Left ventricle myocardium inferior (tissue), 1 donor: ENCODE data around the gene CDC42BPA. TPM values are rescaled to one million over a fixed set of nuclear protein-coding genes. Genes with fewer than 3 reads are reported as not detected.

Experiments
- DNase-seq: peaks from one replicate; pipeline ENCODE4 v3.0.0-alpha.2; 2020
- H3K27ac ChIP-seq: fragments of 200-600 bp; replicated peaks from 2 replicates; pipeline ENCODE4 v1.8.0; 2021
- H3K27me3 ChIP-seq: fragments of 200-600 bp; 2 replicates; pipeline ENCODE4 v1.8.0; 2021; ENCODE audit warnings: low read depth
- H3K36me3 ChIP-seq: fragments of 200-600 bp; 2 replicates; pipeline ENCODE4 v1.8.0; 2021
- H3K4me1 ChIP-seq: fragments of 200-600 bp; 2 replicates; pipeline ENCODE4 v1.8.0; 2021
- H3K4me3 ChIP-seq: fragments of 200-600 bp; 2 replicates; pipeline ENCODE4 v1.8.0; 2021; ENCODE audit warnings: mild to moderate bottlenecking, moderate library complexity
- H3K9me3 ChIP-seq: fragments of 200-600 bp; replicated peaks from 2 replicates; pipeline ENCODE4 v1.8.0; 2021
- intact Hi-C: fragments of 100-400 bp; cut with micrococcal nuclease; formaldehyde crosslinking; loops from one replicate; pipeline ENCODE4 v1.11.0; 2022
- total RNA-seq: library from RNA; stranded (reverse); fragmentation: NEBNext Ultra II Directional; extraction: Animal tissue kit (Norgen Biotek cat#: 25700); gene quantifications from one replicate; pipeline ENCODE4 v1.2.1, GENCODE V29; 2021
- TF ChIP-seq, protein P1 (sequence below): fragments of 200-600 bp; IDR thresholded peaks from 2 replicates; pipeline ENCODE4 v1.8.0; 2021; ENCODE audit warnings: antibody characterized with exemption, mild to moderate bottlenecking, borderline replicate concordance
- donor health status: DM: no; HTN: yes; CAD: no; lungs with severe emphysema.

Gene CDC42BPA
- total RNA-seq, 1 donor from 2014 or later, result 35.1 TPM

DNA sequence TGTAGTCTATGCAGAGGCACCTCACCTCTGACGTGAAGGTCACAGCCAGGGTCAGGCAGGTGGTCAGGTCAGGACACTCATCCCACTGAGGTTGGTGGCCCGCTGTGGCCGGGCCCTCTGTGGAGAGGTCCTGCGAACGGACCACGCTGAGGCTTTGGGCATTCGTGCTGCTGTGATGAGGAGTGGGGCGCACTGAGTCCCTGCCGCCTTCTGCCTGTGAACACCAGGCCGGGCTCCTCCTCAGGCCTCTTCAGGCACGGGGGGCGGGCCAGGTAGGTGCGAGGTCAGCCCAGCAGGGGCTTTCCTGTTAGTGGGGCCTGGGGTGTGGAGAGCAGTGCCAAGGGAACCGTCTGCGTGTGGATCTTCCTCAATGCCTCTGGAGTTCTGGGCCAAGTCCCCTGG is 339.2 kb downstream of the CDC42BPA start:
- H3K4me3 ChIP-seq, result peak overlapping the region; percentile 7
- H3K4me1 ChIP-seq, result peaks cover 94% of the 10 kb centered on the region
- TF ChIP-seq, protein P1, sequence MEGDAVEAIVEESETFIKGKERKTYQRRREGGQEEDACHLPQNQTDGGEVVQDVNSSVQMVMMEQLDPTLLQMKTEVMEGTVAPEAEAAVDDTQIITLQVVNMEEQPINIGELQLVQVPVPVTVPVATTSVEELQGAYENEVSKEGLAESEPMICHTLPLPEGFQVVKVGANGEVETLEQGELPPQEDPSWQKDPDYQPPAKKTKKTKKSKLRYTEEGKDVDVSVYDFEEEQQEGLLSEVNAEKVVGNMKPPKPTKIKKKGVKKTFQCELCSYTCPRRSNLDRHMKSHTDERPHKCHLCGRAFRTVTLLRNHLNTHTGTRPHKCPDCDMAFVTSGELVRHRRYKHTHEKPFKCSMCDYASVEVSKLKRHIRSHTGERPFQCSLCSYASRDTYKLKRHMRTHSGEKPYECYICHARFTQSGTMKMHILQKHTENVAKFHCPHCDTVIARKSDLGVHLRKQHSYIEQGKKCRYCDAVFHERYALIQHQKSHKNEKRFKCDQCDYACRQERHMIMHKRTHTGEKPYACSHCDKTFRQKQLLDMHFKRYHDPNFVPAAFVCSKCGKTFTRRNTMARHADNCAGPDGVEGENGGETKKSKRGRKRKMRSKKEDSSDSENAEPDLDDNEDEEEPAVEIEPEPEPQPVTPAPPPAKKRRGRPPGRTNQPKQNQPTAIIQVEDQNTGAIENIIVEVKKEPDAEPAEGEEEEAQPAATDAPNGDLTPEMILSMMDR, result no peak
- peaks cover 37% of the 10 kb centered on the region for H3K36me3 ChIP-seq
- intact Hi-C loops, result no loop called here
- DNase-seq, result no peak
- H3K27ac ChIP-seq, result peak overlapping the region; percentile 96
- no peaks in the 10 kb centered on the region for H3K27me3 ChIP-seq
- no peaks in the 10 kb centered on the region for H3K9me3 ChIP-seq

DNA sequence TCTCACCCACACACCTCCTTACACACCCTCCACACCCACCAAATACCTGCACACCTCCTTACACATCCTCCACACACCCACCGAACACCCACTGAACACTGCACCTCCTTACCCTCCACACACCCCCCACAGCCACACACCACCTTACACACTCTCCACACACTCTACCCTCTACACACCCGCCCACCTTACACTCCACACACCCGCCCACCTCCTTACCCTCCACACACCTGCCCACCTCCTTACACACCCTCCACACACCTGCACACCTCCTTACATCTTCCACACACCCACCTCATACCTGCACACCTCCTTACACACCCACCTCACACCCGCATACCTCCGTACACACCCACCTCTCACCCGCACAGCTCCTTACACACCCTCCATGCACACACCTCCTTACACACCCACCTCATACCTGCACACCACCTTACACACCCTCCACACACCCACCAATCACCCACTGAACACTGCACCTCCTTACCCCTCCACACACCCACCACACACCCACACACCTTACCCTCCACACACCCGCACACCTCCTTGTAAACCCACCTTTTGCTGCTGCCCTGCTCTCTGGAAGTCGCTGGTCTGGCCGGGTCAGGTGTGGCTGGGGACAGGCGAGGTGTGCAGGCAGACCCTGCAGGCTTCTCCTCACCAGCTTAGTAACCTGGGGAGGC is 339.7 kb downstream of the CDC42BPA start:
- TF ChIP-seq, protein P1, result no peak
- peak overlapping the region; percentile 7 for H3K4me3 ChIP-seq
- peaks cover 94% of the 10 kb centered on the region for H3K4me1 ChIP-seq
- intact Hi-C loops, result no loop called here
- H3K9me3 ChIP-seq, result no peaks in the 10 kb centered on the region
- peaks cover 31% of the 10 kb centered on the region for H3K36me3 ChIP-seq
- no peak for DNase-seq
- H3K27ac ChIP-seq, result peak overlapping the region; percentile 96
- no peaks in the 10 kb centered on the region for H3K27me3 ChIP-seq

DNA sequence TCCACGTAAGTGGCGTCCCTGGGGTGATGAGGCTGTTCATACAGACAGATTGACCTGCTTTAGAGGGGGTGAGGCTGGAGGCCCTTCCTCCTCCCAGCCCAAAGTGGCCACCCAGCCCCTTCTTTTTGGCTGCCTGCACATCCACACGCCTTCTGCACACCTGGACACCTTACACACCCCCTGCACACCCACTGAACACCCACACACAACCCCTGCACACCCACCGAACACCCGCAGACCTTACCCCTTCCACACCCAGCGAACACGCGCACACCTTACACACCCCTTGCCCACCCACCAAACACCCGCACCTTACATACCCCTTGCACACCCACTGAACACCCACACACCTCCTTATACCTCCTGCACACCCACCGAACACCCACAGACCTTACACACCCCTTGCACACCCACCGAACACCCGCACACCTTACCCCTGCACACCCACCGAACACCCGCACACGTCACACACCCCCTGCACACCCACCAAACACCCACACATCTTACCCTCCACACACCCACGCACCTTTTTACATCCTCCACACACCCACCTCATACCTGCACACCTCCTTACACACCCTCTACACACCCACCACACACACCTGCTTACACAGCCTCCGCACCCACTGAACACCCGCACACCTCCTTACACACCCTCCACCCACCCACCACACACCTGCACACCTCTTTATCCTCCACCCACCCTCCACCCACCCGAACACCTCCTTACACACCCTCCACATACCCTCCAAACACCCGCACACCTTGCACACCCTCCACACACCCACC is 340.5 kb downstream of the CDC42BPA start:
- TF ChIP-seq, protein P1, result no peak
- DNase-seq, result no peak
- H3K4me3 ChIP-seq, result no peak overlapping the region
- peaks cover 24% of the 10 kb centered on the region for H3K36me3 ChIP-seq
- H3K27ac ChIP-seq, result peak overlapping the region; percentile 96
- H3K27me3 ChIP-seq, result no peaks in the 10 kb centered on the region
- no peaks in the 10 kb centered on the region for H3K9me3 ChIP-seq
- peaks cover 94% of the 10 kb centered on the region for H3K4me1 ChIP-seq
- intact Hi-C loops, result no loop called here

DNA sequence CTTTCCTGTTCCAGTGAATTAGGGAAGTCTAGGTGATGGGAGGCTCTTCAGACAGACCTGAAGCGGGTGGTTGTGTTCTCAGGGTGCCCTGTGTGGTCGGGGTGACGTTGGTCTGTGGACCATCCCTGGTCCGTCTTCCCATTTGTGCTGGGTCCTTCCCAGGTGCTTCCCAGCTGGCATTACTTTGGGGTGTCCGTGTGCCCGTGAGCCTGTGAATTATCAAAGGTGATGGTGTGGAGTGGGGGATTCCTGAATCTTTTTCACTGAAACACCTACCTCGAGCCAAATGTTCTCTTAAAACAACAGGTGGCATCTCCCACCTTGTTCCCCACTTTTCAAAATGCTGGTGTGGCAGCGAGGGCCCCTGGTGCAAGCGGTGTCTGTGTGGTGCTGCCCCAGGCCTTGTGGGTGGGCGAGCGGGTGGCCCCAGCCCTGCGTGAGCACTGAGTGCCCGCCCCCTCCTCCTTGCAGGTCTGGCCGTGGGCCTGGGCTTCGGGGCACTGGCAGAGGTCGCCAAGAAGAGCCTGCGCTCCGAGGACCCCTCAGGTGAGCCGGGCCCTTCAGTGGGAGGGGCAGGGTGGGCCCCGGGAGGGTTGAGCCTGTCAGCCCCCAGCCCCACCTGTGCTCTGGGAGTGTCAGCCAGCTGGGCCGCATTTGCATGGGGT is 341.2 kb downstream of the CDC42BPA start:
- intact Hi-C loops, result no loop called here
- no peak for DNase-seq
- H3K4me3 ChIP-seq, result no peak overlapping the region
- peaks cover 2% of the 10 kb centered on the region for H3K9me3 ChIP-seq
- H3K4me1 ChIP-seq, result peaks cover 94% of the 10 kb centered on the region
- peak overlapping the region; percentile 96 for H3K27ac ChIP-seq
- peaks cover 20% of the 10 kb centered on the region for H3K36me3 ChIP-seq
- TF ChIP-seq, protein P1, result no peak
- H3K27me3 ChIP-seq, result no peaks in the 10 kb centered on the region

DNA sequence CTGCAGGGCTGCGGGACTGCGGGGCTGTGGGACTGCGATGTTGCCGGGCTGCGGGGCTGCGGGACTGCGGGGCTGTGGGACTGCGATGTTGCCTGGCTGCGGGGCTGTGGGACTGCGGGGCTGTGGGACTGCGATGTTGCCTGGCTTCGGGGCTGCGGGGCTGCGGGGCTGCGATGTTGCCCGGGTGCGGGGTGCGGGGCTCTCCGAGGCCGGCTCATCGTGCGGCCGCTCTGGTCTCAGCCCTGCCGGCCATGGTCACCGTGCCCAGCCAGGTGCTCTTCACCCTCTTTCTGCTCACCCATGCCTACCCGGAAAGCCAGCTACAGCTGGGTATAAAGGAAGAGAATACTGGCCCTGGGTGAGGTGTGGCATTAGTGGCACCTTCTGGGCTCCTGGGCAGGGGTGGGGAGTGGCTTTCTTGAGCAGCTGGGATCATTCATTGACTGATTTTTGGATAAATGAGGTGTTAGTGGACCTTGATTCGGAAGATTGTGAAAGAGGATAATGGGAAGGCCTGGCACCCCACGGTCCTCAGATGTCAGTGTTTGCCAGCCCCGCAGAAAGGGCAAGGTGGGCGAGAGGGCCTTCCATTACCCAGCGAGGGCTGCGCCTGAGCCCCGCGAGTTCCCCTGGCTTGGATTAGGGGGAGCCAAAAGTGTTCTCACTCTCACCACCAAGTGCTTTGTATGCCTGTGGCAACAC is 341.9 kb downstream of the CDC42BPA start:
- DNase-seq, result no peak
- TF ChIP-seq, protein P1, result no peak
- H3K27ac ChIP-seq, result peak overlapping the region; percentile 96
- H3K4me1 ChIP-seq, result peaks cover 93% of the 10 kb centered on the region
- H3K27me3 ChIP-seq, result no peaks in the 10 kb centered on the region
- peaks cover 9% of the 10 kb centered on the region for H3K9me3 ChIP-seq
- intact Hi-C loops, result no loop called here
- H3K36me3 ChIP-seq, result peaks cover 22% of the 10 kb centered on the region
- no peak overlapping the region for H3K4me3 ChIP-seq
